ENCODE results near the gene SNAPIN.

DNA sequence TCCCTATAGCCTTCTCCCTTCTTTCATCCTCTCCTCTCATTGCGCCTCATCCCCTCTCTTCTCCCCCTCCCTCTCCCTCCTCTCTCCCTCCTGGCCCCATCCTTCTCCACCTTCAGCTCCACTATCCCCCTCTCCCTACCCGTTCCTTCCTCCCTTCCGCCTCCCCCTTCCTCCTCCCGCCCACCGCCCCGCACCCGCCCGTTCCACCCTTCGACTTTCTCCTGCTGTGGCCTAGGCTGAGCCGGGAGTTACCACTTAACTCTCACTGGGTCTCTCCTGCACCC is 21.6 kb downstream of the SNAPIN start:
- TF ChIP-seq, protein P1, sequence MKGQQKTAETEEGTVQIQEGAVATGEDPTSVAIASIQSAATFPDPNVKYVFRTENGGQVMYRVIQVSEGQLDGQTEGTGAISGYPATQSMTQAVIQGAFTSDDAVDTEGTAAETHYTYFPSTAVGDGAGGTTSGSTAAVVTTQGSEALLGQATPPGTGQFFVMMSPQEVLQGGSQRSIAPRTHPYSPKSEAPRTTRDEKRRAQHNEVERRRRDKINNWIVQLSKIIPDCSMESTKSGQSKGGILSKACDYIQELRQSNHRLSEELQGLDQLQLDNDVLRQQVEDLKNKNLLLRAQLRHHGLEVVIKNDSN (CRISPR knock-in tag; IDR thresholded peaks at IDR 0.05): no peak
- TF ChIP-seq, protein P2, sequence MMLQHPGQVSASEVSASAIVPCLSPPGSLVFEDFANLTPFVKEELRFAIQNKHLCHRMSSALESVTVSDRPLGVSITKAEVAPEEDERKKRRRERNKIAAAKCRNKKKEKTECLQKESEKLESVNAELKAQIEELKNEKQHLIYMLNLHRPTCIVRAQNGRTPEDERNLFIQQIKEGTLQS (CRISPR knock-in tag; conservative IDR thresholded peaks at IDR 0.05): no peak
- TF ChIP-seq, protein P3, sequence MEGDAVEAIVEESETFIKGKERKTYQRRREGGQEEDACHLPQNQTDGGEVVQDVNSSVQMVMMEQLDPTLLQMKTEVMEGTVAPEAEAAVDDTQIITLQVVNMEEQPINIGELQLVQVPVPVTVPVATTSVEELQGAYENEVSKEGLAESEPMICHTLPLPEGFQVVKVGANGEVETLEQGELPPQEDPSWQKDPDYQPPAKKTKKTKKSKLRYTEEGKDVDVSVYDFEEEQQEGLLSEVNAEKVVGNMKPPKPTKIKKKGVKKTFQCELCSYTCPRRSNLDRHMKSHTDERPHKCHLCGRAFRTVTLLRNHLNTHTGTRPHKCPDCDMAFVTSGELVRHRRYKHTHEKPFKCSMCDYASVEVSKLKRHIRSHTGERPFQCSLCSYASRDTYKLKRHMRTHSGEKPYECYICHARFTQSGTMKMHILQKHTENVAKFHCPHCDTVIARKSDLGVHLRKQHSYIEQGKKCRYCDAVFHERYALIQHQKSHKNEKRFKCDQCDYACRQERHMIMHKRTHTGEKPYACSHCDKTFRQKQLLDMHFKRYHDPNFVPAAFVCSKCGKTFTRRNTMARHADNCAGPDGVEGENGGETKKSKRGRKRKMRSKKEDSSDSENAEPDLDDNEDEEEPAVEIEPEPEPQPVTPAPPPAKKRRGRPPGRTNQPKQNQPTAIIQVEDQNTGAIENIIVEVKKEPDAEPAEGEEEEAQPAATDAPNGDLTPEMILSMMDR (IDR thresholded peaks at IDR 0.05): no peak
- no peak for TF ChIP-seq FOXK1 (CRISPR knock-in tag; IDR thresholded peaks at IDR 0.05)
- no peak for TF ChIP-seq FOXP1 (CRISPR knock-in tag; IDR thresholded peaks at IDR 0.05; ENCODE audit: borderline replicate concordance)
- no peak for TF ChIP-seq CREM (CRISPR knock-in tag; IDR thresholded peaks at IDR 0.05)
- TF ChIP-seq, protein P4, sequence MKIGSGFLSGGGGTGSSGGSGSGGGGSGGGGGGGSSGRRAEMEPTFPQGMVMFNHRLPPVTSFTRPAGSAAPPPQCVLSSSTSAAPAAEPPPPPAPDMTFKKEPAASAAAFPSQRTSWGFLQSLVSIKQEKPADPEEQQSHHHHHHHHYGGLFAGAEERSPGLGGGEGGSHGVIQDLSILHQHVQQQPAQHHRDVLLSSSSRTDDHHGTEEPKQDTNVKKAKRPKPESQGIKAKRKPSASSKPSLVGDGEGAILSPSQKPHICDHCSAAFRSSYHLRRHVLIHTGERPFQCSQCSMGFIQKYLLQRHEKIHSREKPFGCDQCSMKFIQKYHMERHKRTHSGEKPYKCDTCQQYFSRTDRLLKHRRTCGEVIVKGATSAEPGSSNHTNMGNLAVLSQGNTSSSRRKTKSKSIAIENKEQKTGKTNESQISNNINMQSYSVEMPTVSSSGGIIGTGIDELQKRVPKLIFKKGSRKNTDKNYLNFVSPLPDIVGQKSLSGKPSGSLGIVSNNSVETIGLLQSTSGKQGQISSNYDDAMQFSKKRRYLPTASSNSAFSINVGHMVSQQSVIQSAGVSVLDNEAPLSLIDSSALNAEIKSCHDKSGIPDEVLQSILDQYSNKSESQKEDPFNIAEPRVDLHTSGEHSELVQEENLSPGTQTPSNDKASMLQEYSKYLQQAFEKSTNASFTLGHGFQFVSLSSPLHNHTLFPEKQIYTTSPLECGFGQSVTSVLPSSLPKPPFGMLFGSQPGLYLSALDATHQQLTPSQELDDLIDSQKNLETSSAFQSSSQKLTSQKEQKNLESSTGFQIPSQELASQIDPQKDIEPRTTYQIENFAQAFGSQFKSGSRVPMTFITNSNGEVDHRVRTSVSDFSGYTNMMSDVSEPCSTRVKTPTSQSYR (CRISPR knock-in tag; IDR thresholded peaks at IDR 0.05): no peak
- TF ChIP-seq, protein P5, sequence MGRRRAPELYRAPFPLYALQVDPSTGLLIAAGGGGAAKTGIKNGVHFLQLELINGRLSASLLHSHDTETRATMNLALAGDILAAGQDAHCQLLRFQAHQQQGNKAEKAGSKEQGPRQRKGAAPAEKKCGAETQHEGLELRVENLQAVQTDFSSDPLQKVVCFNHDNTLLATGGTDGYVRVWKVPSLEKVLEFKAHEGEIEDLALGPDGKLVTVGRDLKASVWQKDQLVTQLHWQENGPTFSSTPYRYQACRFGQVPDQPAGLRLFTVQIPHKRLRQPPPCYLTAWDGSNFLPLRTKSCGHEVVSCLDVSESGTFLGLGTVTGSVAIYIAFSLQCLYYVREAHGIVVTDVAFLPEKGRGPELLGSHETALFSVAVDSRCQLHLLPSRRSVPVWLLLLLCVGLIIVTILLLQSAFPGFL (CRISPR knock-in tag; IDR thresholded peaks at IDR 0.05; ENCODE audit: borderline replicate concordance): no peak
- TF ChIP-seq, protein P6, sequence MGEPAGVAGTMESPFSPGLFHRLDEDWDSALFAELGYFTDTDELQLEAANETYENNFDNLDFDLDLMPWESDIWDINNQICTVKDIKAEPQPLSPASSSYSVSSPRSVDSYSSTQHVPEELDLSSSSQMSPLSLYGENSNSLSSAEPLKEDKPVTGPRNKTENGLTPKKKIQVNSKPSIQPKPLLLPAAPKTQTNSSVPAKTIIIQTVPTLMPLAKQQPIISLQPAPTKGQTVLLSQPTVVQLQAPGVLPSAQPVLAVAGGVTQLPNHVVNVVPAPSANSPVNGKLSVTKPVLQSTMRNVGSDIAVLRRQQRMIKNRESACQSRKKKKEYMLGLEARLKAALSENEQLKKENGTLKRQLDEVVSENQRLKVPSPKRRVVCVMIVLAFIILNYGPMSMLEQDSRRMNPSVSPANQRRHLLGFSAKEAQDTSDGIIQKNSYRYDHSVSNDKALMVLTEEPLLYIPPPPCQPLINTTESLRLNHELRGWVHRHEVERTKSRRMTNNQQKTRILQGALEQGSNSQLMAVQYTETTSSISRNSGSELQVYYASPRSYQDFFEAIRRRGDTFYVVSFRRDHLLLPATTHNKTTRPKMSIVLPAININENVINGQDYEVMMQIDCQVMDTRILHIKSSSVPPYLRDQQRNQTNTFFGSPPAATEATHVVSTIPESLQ (CRISPR knock-in tag; IDR thresholded peaks at IDR 0.05): no peak
- no peak for TF ChIP-seq NR3C1 (CRISPR knock-in tag; conservative IDR thresholded peaks at IDR 0.05; ENCODE audit: low read depth)
- no peak for TF ChIP-seq CBFB (CRISPR knock-in tag; IDR thresholded peaks at IDR 0.05; ENCODE audit: low read depth)
- TF ChIP-seq ZNF232 (CRISPR knock-in tag; IDR thresholded peaks at IDR 0.05): no peak
- TF ChIP-seq, protein P7, sequence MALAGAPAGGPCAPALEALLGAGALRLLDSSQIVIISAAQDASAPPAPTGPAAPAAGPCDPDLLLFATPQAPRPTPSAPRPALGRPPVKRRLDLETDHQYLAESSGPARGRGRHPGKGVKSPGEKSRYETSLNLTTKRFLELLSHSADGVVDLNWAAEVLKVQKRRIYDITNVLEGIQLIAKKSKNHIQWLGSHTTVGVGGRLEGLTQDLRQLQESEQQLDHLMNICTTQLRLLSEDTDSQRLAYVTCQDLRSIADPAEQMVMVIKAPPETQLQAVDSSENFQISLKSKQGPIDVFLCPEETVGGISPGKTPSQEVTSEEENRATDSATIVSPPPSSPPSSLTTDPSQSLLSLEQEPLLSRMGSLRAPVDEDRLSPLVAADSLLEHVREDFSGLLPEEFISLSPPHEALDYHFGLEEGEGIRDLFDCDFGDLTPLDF (CRISPR knock-in tag; IDR thresholded peaks at IDR 0.05): no peak

Data from WTC11 (cell line).